ENCODE measurements around the gene FUOM. TPM values are rescaled to one million over a fixed set of nuclear protein-coding genes. Genes with fewer than 3 reads are reported as not detected.

The FUOM gene
- total and polyA plus RNA-seq, 2 of the 8 experiments (the other 6 are each of a cell fraction or from before 2014, with no cell fraction given) = 22.0 to 30.4 TPM

- TF ChIP-seq CHD7 (IDR thresholded peaks at IDR 0.05; ENCODE audit: insufficient replicate concordance, low read length) (no peak), SIN3A (conservative IDR thresholded peaks at IDR 0.05 in 1 of 2, IDR thresholded peaks at IDR 0.05 in 1 of 2; ENCODE audit: low read depth in 1 of 2, low read length in 2 of 2) (no peak), NRF1 (IDR thresholded peaks at IDR 0.05; ENCODE audit: low read depth, low read length) (no peak), BRCA1 (IDR thresholded peaks at IDR 0.05; ENCODE audit: low read depth, low read length) (no peak), POU5F1 (IDR thresholded peaks at IDR 0.05; ENCODE audit: low read depth, low read length) (no peak), PHF8 (conservative IDR thresholded peaks at IDR 0.05; ENCODE audit: low read depth, low read length) (no peak), MAX (IDR thresholded peaks at IDR 0.05) (no peak), SRF (IDR thresholded peaks at IDR 0.05; ENCODE audit: low read depth, low read length) (no peak), KDM5A (IDR thresholded peaks at IDR 0.05; ENCODE audit: low read length) (no peak), MAFK (IDR thresholded peaks at IDR 0.05; ENCODE audit: low read depth, low read length) (no peak)
Measured at GRCh38 chr10:133401500-133401899, 43.7 kb upstream of the FUOM start (continued).
